Epithelial cell of proximal tubule (primary cell): ENCODE results near the gene LHX8. TPM values are rescaled to one million over a fixed set of nuclear protein-coding genes. Genes with fewer than 3 reads are reported as not detected.
"Not testable (repeated sequence)": the region's sequence is repeated elsewhere in the genome, so short reads cannot be mapped to it uniquely, and the experiment has no call there.

Experiments
- DNase-seq: peaks from one replicate; pipeline ENCODE4 v3.0.0-alpha.2; 2011; ENCODE audit warnings: low read depth
- H3K4me3 ChIP-seq: 2 replicates; pipeline ENCODE4 v1.5.1; 2011; ENCODE audit warnings: low read depth, mild to moderate bottlenecking, low read length
- CTCF ChIP-seq: conservative IDR thresholded peaks from 2 replicates; pipeline ENCODE4 v1.5.1; 2012; ENCODE audit warnings: low read depth, mild to moderate bottlenecking, low read length
- total RNA-seq: library from RNA; depleted of rRNA; stranded (reverse); fragments of >200 nt; gene quantifications from 2 replicates; pipeline ENCODE4 v1.2.3, GENCODE V29; 2015

The LHX8 gene
- total RNA-seq, 1 donor from 2014 or later: not detected

GRCh38 chr1:75174031-75174760 lies 40.0 kb downstream of the LHX8 start:
- no peak overlapping the region for H3K4me3 ChIP-seq
- no peak for DNase-seq
- TF ChIP-seq CTCF: no peak

- DNase-seq, H3K4me3 ChIP-seq: not testable (repeated sequence)
Observed at GRCh38 chr1:75181214-75181955, 47.2 kb downstream of the LHX8 start.

GRCh38 chr1:75188892-75189291 lies 54.7 kb downstream of the LHX8 start:
- no peak overlapping the region for H3K4me3 ChIP-seq
- no peak for DNase-seq
- TF ChIP-seq CTCF: no peak

- H3K4me3 ChIP-seq: no peak overlapping the region
- no peak for TF ChIP-seq CTCF
- no peak for DNase-seq
Observed at GRCh38 chr1:75198163-75198562, 64.0 kb downstream of the LHX8 start.

GRCh38 chr1:75198761-75199160 lies 64.6 kb downstream of the LHX8 start:
- DNase-seq: no peak
- TF ChIP-seq CTCF: no peak
- no peak overlapping the region for H3K4me3 ChIP-seq

GRCh38 chr1:75202751-75203150 lies 68.6 kb downstream of the LHX8 start:
- no peak for TF ChIP-seq CTCF
- DNase-seq: no peak
- no peak overlapping the region for H3K4me3 ChIP-seq

- H3K4me3 ChIP-seq: no peak overlapping the region
- peak; percentile 91 for TF ChIP-seq CTCF
- peak; percentile 16 for DNase-seq
Observed at GRCh38 chr1:75203415-75204277, 69.5 kb downstream of the LHX8 start.
